NCI-H748 (cell line): ENCODE results near the gene PHLDB3.
"Not testable (repeated sequence)": the region's sequence is repeated elsewhere in the genome, so short reads cannot be mapped to it uniquely, and the experiment has no call there.

Source experiments
- DNase-seq: peaks from one replicate; lab custom pipeline; 2025; ENCODE audit not compliant: unreplicated experiment; lab: John Stamatoyannopoulos, UW

Gene PHLDB3

DNA sequence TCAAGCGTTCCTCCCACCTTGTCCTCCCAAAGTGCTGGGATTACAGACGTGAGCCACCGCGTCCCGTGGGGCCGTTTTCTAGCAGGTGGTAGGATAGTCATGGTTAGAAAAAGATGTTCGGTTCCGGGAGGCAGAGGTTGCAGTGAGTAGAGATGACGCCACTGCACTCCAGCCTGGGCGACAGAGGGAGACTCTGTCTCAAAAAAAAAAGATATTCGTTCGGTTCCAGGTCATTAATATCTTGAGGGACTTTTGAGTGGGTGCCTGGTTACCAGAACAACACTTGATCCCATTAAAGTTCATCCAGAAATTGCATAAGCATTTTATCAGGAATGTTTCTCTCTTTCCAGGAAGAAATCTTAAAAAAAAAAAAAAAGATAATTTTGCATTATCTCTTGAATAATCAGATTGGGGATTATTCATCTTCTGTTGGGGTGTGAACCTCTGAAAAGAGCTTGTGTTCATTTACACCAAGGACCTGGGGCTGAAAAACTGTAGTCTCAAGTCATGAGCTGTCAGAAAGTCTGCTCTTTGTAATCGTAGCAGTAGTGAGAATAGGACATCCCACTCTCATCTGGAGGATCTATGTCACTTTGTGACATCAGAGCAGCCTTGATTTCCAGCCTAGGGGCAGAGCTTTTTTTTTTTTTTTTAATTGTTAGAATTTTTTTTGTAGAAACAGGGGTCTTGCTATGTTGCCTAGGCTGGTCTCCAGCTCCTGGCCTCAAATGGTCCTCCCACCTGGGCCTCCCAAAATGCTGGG is 23.5 kb upstream of the PHLDB3 start:
- DNase-seq: peak; percentile 48

DNA sequence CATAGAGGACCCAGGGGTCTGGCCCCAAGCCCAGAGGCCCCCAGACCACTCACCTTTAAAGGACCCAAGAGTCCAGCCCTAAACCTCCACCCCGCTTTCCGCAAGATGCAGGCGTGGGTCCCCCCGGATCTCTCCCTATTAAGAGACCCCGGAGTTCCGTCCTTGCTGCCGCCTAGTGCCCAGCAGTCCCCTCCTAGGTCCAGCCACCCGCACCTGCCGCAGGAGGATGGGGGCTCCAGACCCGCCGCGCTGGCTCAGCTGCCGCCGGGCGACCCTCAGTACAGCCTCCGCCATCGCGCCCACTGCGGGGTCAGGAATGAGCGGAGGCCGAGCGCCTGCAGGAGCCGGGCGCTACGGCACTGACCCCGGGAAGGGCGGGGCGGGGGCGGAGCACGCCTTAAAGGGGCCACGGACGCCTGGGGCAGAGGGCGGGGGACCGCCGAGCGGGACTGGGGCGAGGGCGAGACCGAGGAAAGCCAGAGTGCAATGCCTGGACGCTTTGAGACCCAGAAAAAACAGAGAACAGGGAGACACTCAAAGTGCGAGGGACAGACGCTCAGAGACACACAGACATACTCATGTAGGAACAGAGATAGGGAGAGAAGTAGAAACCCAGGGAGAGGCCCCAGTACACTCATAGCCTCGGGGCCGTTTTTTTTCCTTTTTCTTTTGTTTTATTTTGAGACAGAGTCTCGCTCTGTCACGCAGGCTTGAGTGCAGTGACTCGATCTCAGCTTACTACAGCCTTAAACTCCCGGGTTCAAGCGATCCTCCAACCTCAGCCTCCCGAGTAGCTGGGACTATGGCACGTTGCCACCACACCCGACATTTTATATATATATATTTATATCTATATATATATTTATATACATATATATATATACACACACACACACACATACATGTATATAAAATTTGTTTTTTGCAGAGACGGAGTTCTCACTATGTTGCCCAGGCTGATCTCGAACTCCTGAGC is 22.6 kb upstream of the PHLDB3 start, which contains the start of gene ETHE1:
TSS of gene ETHE1 (minus strand) at position 318 of the 976 bp plus-strand sequence. CDS start at position 294, 24 bp downstream.
- peak; percentile 90 for DNase-seq

DNA sequence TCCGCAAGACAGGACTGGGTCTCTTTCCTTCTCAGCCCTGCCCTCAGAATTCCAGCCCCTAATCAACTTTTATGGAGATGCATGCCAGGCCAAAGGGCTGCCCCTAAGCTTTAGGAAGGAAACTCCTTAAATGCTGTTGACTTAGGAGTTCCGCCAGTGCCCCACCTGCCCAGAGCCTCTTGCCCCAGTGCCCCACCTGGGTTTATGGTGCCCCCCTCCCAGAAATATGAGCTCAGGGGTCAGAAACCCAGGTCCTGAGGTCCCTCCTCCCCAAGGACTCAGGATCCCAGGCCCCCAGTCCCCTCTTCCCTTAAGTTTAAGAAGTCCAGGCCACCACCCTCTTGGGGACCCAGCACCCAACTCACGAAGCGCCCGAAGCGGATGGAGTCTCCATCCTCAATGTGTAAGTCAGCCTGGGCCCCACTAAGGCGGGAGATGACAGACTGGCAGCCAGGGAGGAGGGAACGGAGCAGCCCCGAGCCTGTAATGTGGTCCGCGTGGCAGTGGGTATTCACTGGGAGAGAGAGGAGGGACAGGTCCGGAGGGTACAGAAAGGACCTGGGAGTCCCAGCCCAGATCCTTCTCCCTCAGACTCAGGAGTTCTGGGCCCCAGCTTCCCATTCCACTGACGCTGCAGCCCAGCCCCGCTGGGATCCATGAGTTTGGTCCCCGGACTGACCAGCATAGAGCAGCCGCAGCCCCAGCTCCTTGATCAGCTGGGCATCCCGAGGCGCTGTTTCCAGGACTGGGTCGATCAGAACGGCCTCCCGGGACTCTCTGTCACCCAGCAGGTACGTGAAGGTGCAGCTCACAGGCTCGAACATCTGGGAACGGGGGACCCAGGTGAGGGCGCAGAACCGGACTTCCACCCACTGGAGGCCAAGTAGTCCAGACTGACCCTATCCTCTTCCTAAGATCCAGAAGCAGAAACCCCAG is 21.6 kb upstream of the PHLDB3 start:
- peak; percentile 42 for DNase-seq

GRCh38 chr19:43524922-43525835 is 20.6 kb upstream of the PHLDB3 start:
- DNase-seq: no peak

DNA sequence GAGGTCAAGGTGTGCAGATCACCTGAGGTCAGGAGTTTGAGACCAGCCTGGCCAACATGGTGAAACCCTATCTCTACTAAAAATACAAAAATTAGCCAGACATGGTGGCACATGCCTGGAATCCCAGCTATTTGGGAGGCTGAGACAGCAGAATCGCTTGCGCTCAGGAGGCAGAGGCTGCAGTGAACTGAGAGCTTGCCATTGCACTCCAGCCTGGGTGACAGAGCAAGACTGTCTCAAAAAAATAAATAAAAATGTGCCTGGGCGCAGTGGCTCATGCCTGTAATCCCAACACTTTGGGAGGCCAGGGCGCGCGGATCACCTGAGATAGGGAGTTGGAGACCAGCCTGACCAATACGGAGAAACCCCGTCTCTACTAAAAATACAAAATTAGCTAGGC is 19.1 kb upstream of the PHLDB3 start:
- DNase-seq: not testable (repeated sequence)

DNA sequence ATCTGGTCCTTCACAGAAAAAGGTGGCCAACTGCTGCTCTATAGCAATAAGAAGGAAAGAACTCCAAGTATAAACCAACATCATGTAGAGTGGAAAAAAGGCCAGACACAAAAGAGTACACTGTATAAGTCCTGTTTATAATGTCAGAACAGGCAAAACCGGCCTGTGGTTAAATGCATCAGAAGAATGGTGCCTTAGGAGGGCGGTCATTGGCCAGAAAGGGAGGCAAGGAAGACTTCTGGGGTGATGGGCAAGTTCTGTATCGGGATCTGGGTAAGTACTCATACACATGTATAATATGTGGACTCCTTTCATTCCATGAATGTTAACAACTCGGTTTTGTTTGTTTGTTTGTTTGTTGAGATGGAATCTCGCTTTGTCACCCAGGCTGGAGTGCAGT is 18.4 kb upstream of the PHLDB3 start:
- no peak for DNase-seq

DNA sequence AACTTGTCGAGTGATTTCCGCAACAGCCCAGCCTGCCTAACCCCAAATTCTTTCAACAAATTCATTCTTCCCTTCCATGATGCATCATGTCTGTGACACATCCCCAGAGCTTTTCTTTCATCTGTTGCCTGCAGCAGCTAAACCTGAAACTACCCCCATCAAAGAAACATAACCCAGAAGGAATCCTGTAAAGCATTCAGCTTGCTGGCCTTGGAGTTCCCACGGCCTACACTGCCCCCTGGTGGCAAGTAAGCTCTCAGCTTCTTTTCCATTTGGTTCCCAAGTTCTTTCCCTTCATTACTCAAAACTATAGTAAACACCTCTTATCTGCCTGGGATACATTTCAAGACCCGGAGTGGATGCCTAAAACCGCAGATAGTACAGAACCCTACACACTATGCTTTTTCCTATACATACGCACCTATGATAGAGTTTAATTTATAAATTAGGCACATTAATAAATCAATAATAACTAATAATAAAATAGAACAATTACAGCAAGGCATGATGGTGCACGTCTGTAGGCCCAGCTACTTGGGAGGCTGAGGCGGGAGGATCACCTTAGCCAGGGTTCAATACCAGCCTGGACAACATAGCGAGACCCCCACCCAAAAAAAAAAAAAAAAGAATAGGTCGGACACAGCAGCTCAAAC is 15.0 kb upstream of the PHLDB3 start:
- DNase-seq: peak; percentile 83

DNA sequence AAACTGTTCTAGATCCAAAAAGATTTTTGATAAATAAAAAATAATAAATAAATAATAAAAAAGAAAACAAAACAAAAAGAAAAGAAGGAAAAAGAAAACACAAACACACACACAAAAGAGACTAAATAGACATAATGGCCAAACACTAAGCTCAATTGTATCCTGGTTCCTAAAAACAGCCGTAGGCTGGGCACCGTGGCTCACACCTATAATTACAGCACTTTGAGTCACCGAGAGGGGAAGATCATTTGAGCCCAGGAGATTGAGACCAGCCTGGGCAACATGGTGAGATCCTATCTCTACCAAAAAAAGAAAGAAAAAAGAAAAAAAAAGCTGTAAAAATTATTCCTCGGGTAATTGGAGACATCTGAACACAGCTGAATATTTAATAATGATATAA is 13.5 kb upstream of the PHLDB3 start:
- peak; percentile 26 for DNase-seq

DNA sequence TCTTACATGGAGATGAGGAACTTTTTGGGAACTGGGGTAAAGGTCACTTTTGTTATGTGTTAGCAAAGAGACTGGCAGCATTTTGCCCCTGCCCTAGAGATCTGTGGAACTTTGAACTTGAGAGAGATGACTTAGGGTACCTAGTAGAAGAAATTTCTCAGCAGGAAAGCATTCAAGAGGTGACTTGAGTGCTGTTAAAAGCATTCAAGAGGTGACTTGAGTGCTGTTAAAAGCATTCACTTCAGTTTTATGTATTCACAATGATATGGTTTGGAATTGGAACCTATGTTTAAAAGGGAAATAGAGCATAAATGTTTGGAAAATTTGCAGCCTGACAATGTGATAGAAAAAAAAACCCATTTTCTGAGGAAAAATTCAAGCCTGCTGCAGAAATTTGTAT is 7.9 kb upstream of the PHLDB3 start:
- DNase-seq: not testable (repeated sequence)

- no peak for DNase-seq
These were observed 6.8 kb upstream of the PHLDB3 start for GRCh38 chr19:43511324-43511723.

DNA sequence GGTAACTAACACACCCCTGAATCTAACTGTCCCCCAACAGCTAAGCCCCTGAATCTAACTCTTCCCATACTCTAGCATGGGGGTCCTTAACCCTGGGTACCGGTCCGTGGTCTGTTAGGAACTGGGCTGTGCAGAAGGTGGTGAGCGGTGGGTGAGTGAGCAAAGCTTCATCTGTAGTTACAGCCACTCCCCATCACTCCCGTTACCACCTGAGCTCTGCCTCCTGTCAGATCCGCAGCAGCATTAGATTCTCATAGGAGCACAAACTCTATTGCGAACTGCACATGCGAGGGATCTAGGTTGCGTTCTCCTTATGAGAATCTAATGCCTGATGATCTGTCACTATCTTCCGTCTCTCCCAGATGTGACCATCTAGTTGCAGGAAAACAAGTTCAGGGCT is 6.2 kb upstream of the PHLDB3 start:
- no peak for DNase-seq

DNA sequence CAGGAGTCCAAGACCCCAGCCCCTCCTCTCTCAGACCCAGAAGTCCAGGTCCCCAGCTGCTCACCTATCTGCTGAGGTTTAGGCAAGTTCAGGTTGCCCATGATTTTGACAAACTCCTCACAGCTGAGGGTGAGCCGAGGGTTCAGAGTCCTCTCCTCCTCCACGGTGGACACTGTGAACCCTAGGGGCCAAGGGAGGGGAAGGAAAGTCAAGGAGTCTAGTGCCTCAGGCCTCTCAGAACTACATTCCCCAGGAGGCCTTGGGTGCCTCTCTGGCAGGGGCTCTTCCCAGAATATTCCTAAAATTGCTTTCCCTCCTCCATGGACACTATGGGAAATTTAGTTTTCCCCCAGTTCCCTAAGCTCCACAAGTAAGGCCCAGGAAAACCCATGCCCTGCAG is 3.3 kb upstream of the PHLDB3 start:
- DNase-seq: no peak

DNA sequence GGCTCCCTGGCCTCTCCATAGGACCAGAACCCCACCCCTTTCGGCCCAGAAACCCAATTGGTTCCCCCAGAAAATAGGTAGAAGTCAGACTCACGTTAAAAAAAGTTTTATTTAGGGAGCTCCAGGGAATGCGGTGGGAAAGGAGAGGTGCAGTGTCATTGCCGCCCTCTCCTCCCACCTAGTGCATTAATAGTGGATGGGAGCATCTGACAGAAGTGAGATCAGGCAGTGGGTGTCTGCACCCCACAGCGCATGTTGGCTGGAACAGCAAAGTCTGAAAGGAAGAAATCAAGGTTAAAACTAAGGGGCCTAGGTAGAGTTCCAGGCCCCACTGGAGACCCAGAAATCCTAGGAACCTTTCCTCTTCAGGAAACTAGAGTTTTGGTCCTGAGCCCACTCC is 2.1 kb upstream of the PHLDB3 start:
- no peak for DNase-seq

- DNase-seq: no peak
These were observed 1.4 kb upstream of the PHLDB3 start for GRCh38 chr19:43505941-43506340.

- no peak for DNase-seq
These were observed 575 bp upstream of the PHLDB3 start for GRCh38 chr19:43505186-43505456.

- DNase-seq: peak; percentile 95
These were observed 783 bp downstream of the PHLDB3 start for GRCh38 chr19:43503501-43504425.

- no peak for DNase-seq
These were observed 2.0 kb downstream of the PHLDB3 start for GRCh38 chr19:43502419-43502976.
